ENCODE data around the gene STAMBPL1. TPM values are rescaled to one million over a fixed set of nuclear protein-coding genes. Genes with fewer than 3 reads are reported as not detected.

Gene STAMBPL1
- total and polyA plus RNA-seq, 8 donors: 1.2 to 3.5 (median 2.3) TPM

DNA sequence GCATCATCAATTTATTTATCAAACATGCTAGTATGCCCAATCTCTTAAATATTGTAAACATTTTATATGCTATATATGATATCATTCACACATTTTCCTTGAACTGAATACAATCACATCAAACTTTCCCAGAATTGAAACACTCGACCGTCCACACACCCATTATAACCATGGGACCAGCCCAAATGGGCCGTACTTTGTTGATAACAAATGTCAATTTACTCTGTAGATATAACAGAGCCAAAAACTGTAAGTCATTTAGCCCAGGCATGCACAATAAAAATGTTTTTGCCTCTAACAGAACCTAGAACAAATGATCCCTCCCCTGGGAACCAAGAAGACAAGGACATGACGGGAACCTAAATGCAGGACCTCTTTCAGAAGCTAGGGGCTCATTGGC lies 27.7 kb upstream of the STAMBPL1 start:
- Histone ChIP-seq H3K9me3 (no peaks in the 10 kb centered on the region), H3K4me3 (no peak overlapping the region), H3K4me1 (peaks cover 9 to 45% (median 18%) of the 10 kb centered on the region in 3 donors), H3K27me3 (no peaks in the 10 kb centered on the region), H3K27ac (peak overlapping the region in 2 of 4 donors; percentile 57 to 78), H3K36me3 (no peaks in the 10 kb centered on the region)
- ATAC-seq (peak; percentile 68 to 77 (median 72)), DNase-seq (peak in 3 of 6 donors; percentile 10 to 35 (median 26)), FAIRE-seq (peak; percentile 90)
- TF ChIP-seq, protein P1, sequence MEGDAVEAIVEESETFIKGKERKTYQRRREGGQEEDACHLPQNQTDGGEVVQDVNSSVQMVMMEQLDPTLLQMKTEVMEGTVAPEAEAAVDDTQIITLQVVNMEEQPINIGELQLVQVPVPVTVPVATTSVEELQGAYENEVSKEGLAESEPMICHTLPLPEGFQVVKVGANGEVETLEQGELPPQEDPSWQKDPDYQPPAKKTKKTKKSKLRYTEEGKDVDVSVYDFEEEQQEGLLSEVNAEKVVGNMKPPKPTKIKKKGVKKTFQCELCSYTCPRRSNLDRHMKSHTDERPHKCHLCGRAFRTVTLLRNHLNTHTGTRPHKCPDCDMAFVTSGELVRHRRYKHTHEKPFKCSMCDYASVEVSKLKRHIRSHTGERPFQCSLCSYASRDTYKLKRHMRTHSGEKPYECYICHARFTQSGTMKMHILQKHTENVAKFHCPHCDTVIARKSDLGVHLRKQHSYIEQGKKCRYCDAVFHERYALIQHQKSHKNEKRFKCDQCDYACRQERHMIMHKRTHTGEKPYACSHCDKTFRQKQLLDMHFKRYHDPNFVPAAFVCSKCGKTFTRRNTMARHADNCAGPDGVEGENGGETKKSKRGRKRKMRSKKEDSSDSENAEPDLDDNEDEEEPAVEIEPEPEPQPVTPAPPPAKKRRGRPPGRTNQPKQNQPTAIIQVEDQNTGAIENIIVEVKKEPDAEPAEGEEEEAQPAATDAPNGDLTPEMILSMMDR (IDR thresholded peaks at IDR 0.05): no peak
- 36 to 44% methylated on average over 4 of the region's 4 CpGs for WGBS, 2 donors
- intact Hi-C loops (cut with DNase I): no loop called here

DNA sequence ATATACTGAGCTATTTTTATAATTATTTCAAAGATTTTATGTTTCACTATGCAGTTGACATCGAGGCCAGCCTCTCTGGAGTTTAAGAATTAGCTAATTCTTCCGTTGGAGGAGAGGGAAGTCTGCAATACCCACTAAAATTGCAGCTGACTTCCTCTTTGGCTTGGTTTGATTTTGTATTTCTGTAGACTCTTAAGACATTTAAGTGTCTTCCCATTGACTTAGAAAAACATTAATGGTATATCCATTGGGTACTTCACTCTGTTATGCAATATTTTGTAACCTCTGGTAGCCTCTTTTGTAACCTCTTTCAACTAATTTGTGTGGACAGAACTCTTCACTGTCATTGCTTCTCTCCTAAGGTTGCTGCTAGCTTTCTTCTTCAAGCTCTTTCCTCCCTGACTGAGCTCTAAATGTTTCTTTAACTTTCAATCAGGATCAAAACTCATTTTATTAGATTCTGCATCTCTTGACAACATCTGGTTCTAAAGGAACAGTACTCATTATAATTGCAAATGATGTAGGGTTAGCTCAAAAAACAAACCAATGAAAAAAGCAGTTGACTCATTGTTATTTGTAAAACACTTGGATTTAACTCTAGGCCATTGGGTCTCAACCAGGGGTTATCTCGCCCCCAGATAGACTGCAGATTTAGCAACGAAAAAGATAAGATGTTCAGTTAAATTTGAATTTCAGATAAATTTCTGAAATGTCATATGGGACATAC lies 26.7 kb upstream of the STAMBPL1 start:
- Histone ChIP-seq H3K27ac (peak overlapping the region in 1 of 4 donors; percentile 57), H3K4me1 (peaks cover 9 to 49% (median 18%) of the 10 kb centered on the region in 3 donors)
- ATAC-seq: no peak

DNA sequence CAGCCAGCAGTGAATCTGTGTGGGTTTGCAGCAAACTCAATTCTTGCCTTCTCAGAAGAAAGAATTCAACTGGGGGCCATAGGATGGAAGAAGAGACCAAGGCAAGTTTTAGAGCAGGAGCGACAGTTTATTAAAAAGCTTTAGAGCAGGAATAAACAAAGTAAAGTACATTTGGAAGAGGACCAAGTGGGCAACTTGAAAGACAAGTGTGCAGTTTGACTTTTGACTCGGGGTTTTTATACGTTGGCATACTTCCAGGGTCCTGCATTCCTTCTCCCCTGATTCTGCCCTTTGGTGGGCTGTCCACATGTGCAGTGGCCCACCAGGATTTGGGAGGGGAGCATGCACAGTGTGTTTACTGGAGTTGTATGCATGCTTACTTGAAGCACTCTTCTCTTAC lies 25.4 kb upstream of the STAMBPL1 start:
- no peak overlapping the region for H3K4me3 ChIP-seq
- no peak overlapping the region for H3K27ac ChIP-seq
- TF ChIP-seq, protein P1 (IDR thresholded peaks at IDR 0.05): no peak
- H3K4me1 ChIP-seq: peaks cover 9 to 49% (median 18%) of the 10 kb centered on the region in 3 donors
- no peak for ATAC-seq
- no peak for DNase-seq
- intact Hi-C loops (cut with DNase I): no loop called here
- no peaks in the 10 kb centered on the region for H3K36me3 ChIP-seq
- no peaks in the 10 kb centered on the region for H3K9me3 ChIP-seq
- 24 to 25% methylated on average over 3 of the region's 3 CpGs for WGBS, 2 donors
- FAIRE-seq: no peak
- no peaks in the 10 kb centered on the region for H3K27me3 ChIP-seq

More for the DNA sequence above, 26.7 kb upstream of the STAMBPL1 start:
- FAIRE-seq (no peak), DNase-seq (no peak)
- Histone ChIP-seq H3K36me3 (no peaks in the 10 kb centered on the region), H3K9me3 (no peaks in the 10 kb centered on the region), H3K27me3 (no peaks in the 10 kb centered on the region), H3K4me3 (no peak overlapping the region)
- 74 to 81% methylated on average over 4 of the region's 4 CpGs for WGBS, 2 donors
- TF ChIP-seq, protein P1 (IDR thresholded peaks at IDR 0.05): no peak
- intact Hi-C loops (cut with DNase I): no loop called here

DNA sequence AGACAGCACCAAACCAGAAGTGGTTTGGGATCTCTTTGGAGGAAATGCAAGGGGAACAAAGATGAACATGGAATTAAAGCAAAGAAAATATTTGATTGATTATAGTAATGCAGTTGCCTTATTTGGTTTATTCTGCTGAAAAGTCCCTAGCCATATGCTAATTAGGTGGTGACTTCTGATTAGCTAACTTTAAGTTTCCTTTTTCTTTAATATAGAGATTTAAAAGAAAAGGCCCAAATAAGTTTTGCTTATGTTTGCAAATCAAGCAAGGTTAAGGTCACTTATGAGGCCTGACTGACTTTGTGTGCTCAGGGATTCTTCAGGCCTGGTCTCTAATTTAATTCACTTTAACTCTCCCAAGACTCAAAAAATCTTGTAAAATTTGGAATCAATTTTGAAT lies 22.2 kb upstream of the STAMBPL1 start:
- H3K27ac ChIP-seq: no peak overlapping the region
- H3K4me3 ChIP-seq: no peak overlapping the region
- TF ChIP-seq, protein P1 (IDR thresholded peaks at IDR 0.05): no peak
- intact Hi-C loops (cut with DNase I): no loop called here
- H3K36me3 ChIP-seq: no peaks in the 10 kb centered on the region
- no peaks in the 10 kb centered on the region for H3K27me3 ChIP-seq
- DNase-seq (no peak), FAIRE-seq (no peak), ATAC-seq (no peak)
- peaks cover under 1 to 31% (median 9%) of the 10 kb centered on the region in 3 donors for H3K4me1 ChIP-seq
- no peaks in the 10 kb centered on the region for H3K9me3 ChIP-seq

DNA sequence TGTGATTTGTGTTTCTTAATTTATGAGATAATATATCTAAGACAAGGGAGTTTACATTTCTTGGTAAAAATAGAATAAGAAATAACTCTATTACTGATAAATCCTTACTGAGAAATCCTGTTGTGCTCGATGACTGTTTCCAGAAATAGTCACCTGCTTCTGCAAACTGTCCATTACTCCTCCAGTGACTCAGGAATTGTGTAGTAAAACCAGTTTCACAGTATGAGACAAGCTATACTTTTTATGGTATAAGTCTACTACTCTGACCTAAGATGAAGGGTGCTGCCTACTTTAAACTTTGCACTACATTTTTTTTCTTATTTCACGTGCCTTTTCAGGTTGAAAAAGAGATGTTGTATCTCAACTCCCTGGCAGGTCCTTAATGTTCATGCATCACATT lies 21.6 kb upstream of the STAMBPL1 start:
- TF ChIP-seq, protein P1 (IDR thresholded peaks at IDR 0.05): no peak
- peak; percentile 70 for FAIRE-seq
- peak in 2 of 4 donors; percentile 41 to 47 for ATAC-seq
- Histone ChIP-seq H3K27me3 (no peaks in the 10 kb centered on the region), H3K9me3 (no peaks in the 10 kb centered on the region), H3K36me3 (no peaks in the 10 kb centered on the region), H3K4me1 (peaks cover 0 to 25% (median 4%) of the 10 kb centered on the region in 3 donors), H3K4me3 (no peak overlapping the region), H3K27ac (no peak overlapping the region)
- intact Hi-C loops (cut with DNase I): no loop called here
- WGBS, 2 donors: 53 to 54% methylated on average over 2 of the region's 2 CpGs
- DNase-seq: no peak

Measured in pancreas (tissue), 10 donors.